OCI-LY1 (cell line): ENCODE measurements around the gene JAKMIP1.

ENCODE experiments used
- H2AFZ ChIP-seq: fragments of 200-600 bp; sonication (generic), shearing (Covaris generic); 2 replicates; pipeline ENCODE4 v1.6.0; 2014; ENCODE audit warnings: antibody characterized with exemption, mild to moderate bottlenecking, low read length
- H3F3A ChIP-seq: fragments of 200-600 bp; sonication (generic), shearing (Covaris generic); 2 replicates; pipeline ENCODE4 v1.6.0; 2014; ENCODE audit warnings: mild to moderate bottlenecking, antibody characterized with exemption, low read length, moderate library complexity; ENCODE audit not compliant: insufficient read depth
- H3K27ac ChIP-seq: fragments of 200-600 bp; sonication (generic); 2 replicates; pipeline ENCODE4 v1.5.1; 2014; ENCODE audit warnings: low read length, mixed run types, mild to moderate bottlenecking, low read depth; ENCODE audit not compliant: poor library complexity, severe bottlenecking
- H3K27me3 ChIP-seq: fragments of 200-600 bp; sonication (generic); 2 replicates; pipeline ENCODE4 v1.6.0; 2014; ENCODE audit warnings: antibody characterized with exemption, mild to moderate bottlenecking, low read length, moderate library complexity; ENCODE audit not compliant: insufficient read depth
- H3K36me3 ChIP-seq: fragments of 200-600 bp; sonication (generic); 2 replicates; pipeline ENCODE4 v1.6.1; 2014; ENCODE audit warnings: mild to moderate bottlenecking, antibody characterized with exemption, low read length, moderate library complexity, mixed read lengths; ENCODE audit not compliant: insufficient read depth
- H3K4me1 ChIP-seq: fragments of 200-600 bp; sonication (generic); 2 replicates; pipeline ENCODE4 v1.5.1; 2014; ENCODE audit warnings: mild to moderate bottlenecking, low read length, moderate library complexity; ENCODE audit not compliant: insufficient read depth, severe bottlenecking
- H3K4me2 ChIP-seq: fragments of 200-600 bp; sonication (generic), shearing (Covaris generic); 2 replicates; pipeline ENCODE4 v1.6.1; 2014; ENCODE audit warnings: low read length
- H3K4me3 ChIP-seq: fragments of 200-600 bp; sonication (generic); 2 replicates; pipeline ENCODE4 v1.5.1; 2014; ENCODE audit warnings: low read length, low read depth, mild to moderate bottlenecking, mixed read lengths; ENCODE audit not compliant: poor library complexity, severe bottlenecking
- H3K79me2 ChIP-seq: fragments of 200-600 bp; shearing (Covaris generic); 2 replicates; pipeline ENCODE4 v1.6.1; 2016; ENCODE audit warnings: mixed run types, low read length, mixed read lengths; ENCODE audit not compliant: insufficient read depth
- H3K9ac ChIP-seq: fragments of 200-600 bp; sonication (generic), shearing (Covaris generic); 2 replicates; pipeline ENCODE4 v1.6.1; 2014; ENCODE audit warnings: mild to moderate bottlenecking, low read length, mixed read lengths
- H3K9me2 ChIP-seq: fragments of 200-600 bp; sonication (generic), shearing (Covaris generic); 2 replicates; pipeline ENCODE4 v1.6.1; 2014; ENCODE audit warnings: low read depth, mild to moderate bottlenecking, low read length, mixed read lengths
- H3K9me3 ChIP-seq: fragments of 200-600 bp; shearing (Covaris generic); 2 replicates; pipeline ENCODE4 v1.6.1; 2014; ENCODE audit warnings: low read length, mixed read lengths
- H4K20me1 ChIP-seq: fragments of 200-600 bp; sonication (generic), shearing (Covaris generic); 2 replicates; pipeline ENCODE4 v1.6.0; 2016; ENCODE audit warnings: mild to moderate bottlenecking, low read length; ENCODE audit not compliant: insufficient read depth
- EZH2 ChIP-seq: fragments of 200-600 bp; sonication (generic), shearing (Covaris generic); IDR thresholded peaks from 2 replicates; pipeline ENCODE4 v1.8.0; 2017; ENCODE audit warnings: borderline replicate concordance, mixed run types, mild to moderate bottlenecking, antibody characterized with exemption, low read length, moderate library complexity, mixed read lengths
- TF ChIP-seq, protein P1 (sequence below): fragments of 200-600 bp; sonication (generic), shearing (Covaris generic); IDR thresholded peaks from 2 replicates; pipeline ENCODE4 v1.5.1; 2017; ENCODE audit warnings: mild to moderate bottlenecking, antibody characterized with exemption, low read length, moderate library complexity, mixed read lengths

JAKMIP1 gene

DNA sequence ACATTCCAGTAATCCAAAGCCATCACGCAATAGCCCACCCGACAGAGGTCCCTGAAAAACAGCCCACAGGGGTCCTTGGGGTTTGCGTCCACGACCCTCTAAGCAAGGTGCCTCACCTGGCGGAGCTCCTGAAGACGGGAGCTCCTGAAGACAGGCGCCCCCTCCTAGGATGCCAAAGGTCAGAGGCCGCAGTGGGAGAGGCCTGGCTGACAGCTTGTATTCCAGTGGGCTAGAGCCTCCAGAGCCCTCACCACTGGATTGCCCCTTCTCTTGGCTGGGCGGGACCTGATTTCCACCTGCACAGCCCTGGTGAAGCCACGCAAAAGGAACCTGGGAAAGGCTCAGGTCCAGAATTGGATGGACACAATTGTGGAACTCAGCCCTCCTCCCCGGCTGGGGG is 39.6 kb upstream of the JAKMIP1 start:
- Histone ChIP-seq H3K9me2 (no peaks in the 10 kb centered on the region), H3K36me3 (no peaks in the 10 kb centered on the region), H3K9me3 (no peaks in the 10 kb centered on the region)

DNA sequence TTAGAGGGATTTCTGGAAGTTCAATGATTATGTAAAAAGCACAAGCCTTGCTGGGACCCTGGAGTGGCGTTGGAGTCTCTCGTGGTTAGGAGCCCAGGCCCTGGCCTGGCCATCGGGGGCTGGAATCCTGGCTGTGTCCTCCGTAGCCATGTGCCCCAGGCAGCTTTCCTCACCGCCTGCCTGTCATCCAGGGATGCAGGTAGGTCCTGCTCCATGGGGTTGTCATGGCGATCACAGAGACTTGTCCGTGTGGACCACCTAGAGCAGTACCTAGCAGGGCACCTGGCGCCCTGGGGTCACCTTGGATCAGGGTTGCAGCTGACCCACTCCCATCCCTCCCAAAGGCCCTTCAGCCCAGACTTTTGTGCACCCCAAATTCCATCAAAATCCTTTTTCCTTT is 39.1 kb upstream of the JAKMIP1 start:
- Histone ChIP-seq H3K4me2 (no peak overlapping the region), H3K27me3 (no peaks in the 10 kb centered on the region), H3K9me3 (no peaks in the 10 kb centered on the region), H3K4me1 (no peaks in the 10 kb centered on the region), H3K4me3 (no peak overlapping the region), H3K9ac (no peak overlapping the region), H3K79me2 (no peaks in the 10 kb centered on the region), H4K20me1 (no peaks in the 10 kb centered on the region), H3K27ac (no peak overlapping the region), H2AFZ (no peak overlapping the region), H3K36me3 (no peaks in the 10 kb centered on the region), H3K9me2 (no peaks in the 10 kb centered on the region), H3F3A (no peaks in the 10 kb centered on the region)
- TF ChIP-seq, protein P1, sequence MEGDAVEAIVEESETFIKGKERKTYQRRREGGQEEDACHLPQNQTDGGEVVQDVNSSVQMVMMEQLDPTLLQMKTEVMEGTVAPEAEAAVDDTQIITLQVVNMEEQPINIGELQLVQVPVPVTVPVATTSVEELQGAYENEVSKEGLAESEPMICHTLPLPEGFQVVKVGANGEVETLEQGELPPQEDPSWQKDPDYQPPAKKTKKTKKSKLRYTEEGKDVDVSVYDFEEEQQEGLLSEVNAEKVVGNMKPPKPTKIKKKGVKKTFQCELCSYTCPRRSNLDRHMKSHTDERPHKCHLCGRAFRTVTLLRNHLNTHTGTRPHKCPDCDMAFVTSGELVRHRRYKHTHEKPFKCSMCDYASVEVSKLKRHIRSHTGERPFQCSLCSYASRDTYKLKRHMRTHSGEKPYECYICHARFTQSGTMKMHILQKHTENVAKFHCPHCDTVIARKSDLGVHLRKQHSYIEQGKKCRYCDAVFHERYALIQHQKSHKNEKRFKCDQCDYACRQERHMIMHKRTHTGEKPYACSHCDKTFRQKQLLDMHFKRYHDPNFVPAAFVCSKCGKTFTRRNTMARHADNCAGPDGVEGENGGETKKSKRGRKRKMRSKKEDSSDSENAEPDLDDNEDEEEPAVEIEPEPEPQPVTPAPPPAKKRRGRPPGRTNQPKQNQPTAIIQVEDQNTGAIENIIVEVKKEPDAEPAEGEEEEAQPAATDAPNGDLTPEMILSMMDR, result no peak
- no peak for TF ChIP-seq EZH2

More for the DNA sequence above, 39.6 kb upstream of the JAKMIP1 start:
- Histone ChIP-seq H3K27ac (no peak overlapping the region), H3F3A (no peaks in the 10 kb centered on the region), H3K79me2 (no peaks in the 10 kb centered on the region), H3K4me3 (no peak overlapping the region), H3K27me3 (no peaks in the 10 kb centered on the region), H2AFZ (no peak overlapping the region), H3K4me2 (no peak overlapping the region), H3K4me1 (no peaks in the 10 kb centered on the region), H3K9ac (no peak overlapping the region), H4K20me1 (no peaks in the 10 kb centered on the region)
- TF ChIP-seq, protein P1, result no peak
- TF ChIP-seq EZH2, result no peak

DNA sequence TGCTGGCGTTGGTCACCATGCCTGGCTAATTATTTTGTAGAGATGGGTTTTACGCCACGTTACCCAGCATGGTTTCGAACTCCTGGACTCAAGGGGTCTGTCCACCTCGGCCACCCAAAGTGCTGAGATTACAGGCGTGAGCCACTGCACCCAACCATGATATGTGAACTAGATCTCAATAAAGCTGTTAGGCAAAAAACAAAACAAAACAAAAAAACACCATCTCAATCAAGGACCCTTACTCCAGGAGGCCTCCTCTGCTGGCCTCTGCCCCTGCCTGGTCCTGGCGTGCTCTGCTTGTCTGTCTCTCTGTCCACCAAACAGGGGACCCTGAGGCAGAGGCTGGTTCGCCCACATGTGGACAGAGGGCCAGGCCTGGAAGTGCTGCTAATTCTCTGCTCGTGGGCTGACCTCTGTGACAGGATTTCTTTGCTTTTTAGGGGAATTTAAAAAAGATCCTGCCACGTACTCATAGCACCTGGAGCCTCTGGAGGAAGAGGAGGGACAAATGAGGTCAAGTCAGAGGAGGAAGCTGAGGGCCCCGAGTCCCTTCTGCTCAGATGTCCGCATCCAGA is 36.6 kb upstream of the JAKMIP1 start:
- H3K27ac ChIP-seq, result no peak overlapping the region
- no peaks in the 10 kb centered on the region for H3K36me3 ChIP-seq
- H4K20me1 ChIP-seq, result no peaks in the 10 kb centered on the region
- TF ChIP-seq EZH2, result no peak
- TF ChIP-seq, protein P1, result no peak
- no peaks in the 10 kb centered on the region for H3K9me3 ChIP-seq
- H3K79me2 ChIP-seq, result no peaks in the 10 kb centered on the region
- no peak overlapping the region for H3K4me3 ChIP-seq
- H3K9ac ChIP-seq, result no peak overlapping the region
- no peaks in the 10 kb centered on the region for H3F3A ChIP-seq
- no peaks in the 10 kb centered on the region for H3K4me1 ChIP-seq
- no peak overlapping the region for H2AFZ ChIP-seq
- H3K27me3 ChIP-seq, result no peaks in the 10 kb centered on the region
- H3K9me2 ChIP-seq, result no peaks in the 10 kb centered on the region
- no peak overlapping the region for H3K4me2 ChIP-seq
